H1 (cell line): ENCODE data around the gene OR2V2. TPM values are rescaled to one million over a fixed set of nuclear protein-coding genes. Genes with fewer than 3 reads are reported as not detected.

Experiments used
- CTCF ChIA-PET: fragments of 300-600 bp; sonication (Branson Sonifier 250); formaldehyde crosslinking; loops from one replicate; lab custom pipeline; 2021; ENCODE audit not compliant: partially characterized antibody; lab: Charles Lee
- POLR2A ChIA-PET: fragments of 300-600 bp; sonication (Branson Sonifier 250); formaldehyde crosslinking; loops from one replicate; lab custom pipeline; 2021; ENCODE audit warnings: inconsistent platforms; ENCODE audit not compliant: partially characterized antibody; lab: Charles Lee
- DNase-seq, 2 experiments: peaks; one replicate each; pipeline versions ENCODE4 v3.0.0 to v3.0.0-alpha.2; 2010 to 2022; ENCODE audit warnings: low spot score in 2 of 2, low read depth in 1 of 2, mixed read lengths in 1 of 2
- FAIRE-seq: peaks from 2 replicates; lab custom pipeline; 2011; peaks lifted over from hg19 to GRCh38; lab: Jason Lieb, UNC
- H2AFZ ChIP-seq: 2 replicates; pipeline ENCODE4 v1.8.1; 2012; ENCODE audit warnings: low read length, inconsistent platforms
- H2AK5ac ChIP-seq: 2 replicates; pipeline ENCODE4 v1.6.1; 2013; ENCODE audit warnings: low read depth, low read length
- H2BK120ac ChIP-seq: replicated peaks from 2 replicates; pipeline ENCODE3; 2013; ENCODE audit warnings: low read depth, low read length, inconsistent platforms
- H2BK12ac ChIP-seq: 2 replicates; pipeline ENCODE4 v1.6.1; 2013; ENCODE audit warnings: low read depth, low read length
- H2BK15ac ChIP-seq: 2 replicates; pipeline ENCODE4 v1.6.1; 2013; ENCODE audit warnings: low read length
- H2BK20ac ChIP-seq: 2 replicates; pipeline ENCODE4 v1.6.1; 2013; ENCODE audit warnings: low read length
- H2BK5ac ChIP-seq: 2 replicates; pipeline ENCODE4 v1.6.1; 2013; ENCODE audit warnings: low read depth, low read length
- H3K14ac ChIP-seq: 2 replicates; pipeline ENCODE4 v1.6.1; 2013; ENCODE audit warnings: inconsistent platforms; ENCODE audit not compliant: insufficient read length
- H3K18ac ChIP-seq: 2 replicates; pipeline ENCODE4 v1.6.1; 2013; ENCODE audit warnings: low read length; ENCODE audit errors: extremely low read depth
- H3K23ac ChIP-seq: 2 replicates; pipeline ENCODE4 v1.6.1; 2013; ENCODE audit warnings: inconsistent platforms; ENCODE audit not compliant: insufficient read length
- H3K23me2 ChIP-seq: 2 replicates; pipeline ENCODE4 v1.6.1; 2013; ENCODE audit warnings: low read depth, low read length
- H3K27ac ChIP-seq: 2 replicates; pipeline ENCODE4 v1.6.1; 2011; ENCODE audit warnings: low read depth, low read length, inconsistent platforms
- H3K27me3 ChIP-seq, 4 experiments: replicated peaks in 1 of 4; 1 replicate in 1 of 4; 2 replicates in 3 of 4; pipeline versions ENCODE4 v1.6.1 to v1.8.1; 2011 to 2013; ENCODE audit warnings: low read length in 3 of 4, mild to moderate bottlenecking in 3 of 4, inconsistent platforms in 2 of 4, mixed read lengths in 2 of 4, moderate library complexity in 1 of 4; ENCODE audit not compliant: control insufficient read depth in 3 of 4, insufficient read depth in 3 of 4; ENCODE audit errors: extremely low read depth in 1 of 4
- H3K36me3 ChIP-seq, 4 experiments: 2 replicates each; pipeline versions ENCODE4 v1.6.1 to v1.8.1; 2011 to 2013; ENCODE audit warnings: mild to moderate bottlenecking in 4 of 4, low read length in 3 of 4, moderate library complexity in 2 of 4, control low read depth in 1 of 4, inconsistent platforms in 1 of 4; ENCODE audit not compliant: insufficient read depth in 4 of 4, control insufficient read depth in 2 of 4
- H3K4ac ChIP-seq: replicated peaks from 2 replicates; pipeline ENCODE3; 2013; ENCODE audit warnings: low read length, low read depth, mixed read lengths, inconsistent platforms; ENCODE audit not compliant: insufficient read length
- H3K4me1 ChIP-seq, 4 experiments: replicated peaks in 1 of 4; 1 replicate in 1 of 4; 2 replicates in 3 of 4; pipeline versions ENCODE4 v1.6.1 to v1.8.1; 2011 to 2013; ENCODE audit warnings: low read length in 3 of 4, inconsistent platforms in 2 of 4, mixed read lengths in 1 of 4; ENCODE audit not compliant: insufficient read depth in 4 of 4, control insufficient read depth in 3 of 4
- H3K4me2 ChIP-seq, 2 experiments: 2 replicates each; pipeline versions ENCODE4 v1.6.1 to v1.8.1; 2011 to 2013; ENCODE audit warnings: low read depth in 2 of 2, low read length in 2 of 2, control low read depth in 1 of 2, inconsistent platforms in 1 of 2, mild to moderate bottlenecking in 1 of 2; ENCODE audit not compliant: insufficient read depth in 1 of 2
- H3K4me3 ChIP-seq, 4 experiments: fragments of 200-600, 300-600 bp in 1 of 4; sonication (generic), shearing (Covaris generic), sonication (Bioruptor Twin) in 1 of 4; 2 replicates each; pipeline versions ENCODE4 v1.5.1 to v1.8.1; 2011 to 2016; ENCODE audit warnings: low read length in 4 of 4, low read depth in 3 of 4, control low read depth in 2 of 4, inconsistent platforms in 2 of 4, mild to moderate bottlenecking in 2 of 4, mixed read lengths in 1 of 4, moderate library complexity in 1 of 4; ENCODE audit not compliant: insufficient read depth in 2 of 4; ENCODE audit errors: extremely low read depth in 1 of 4
- H3K56ac ChIP-seq: replicated peaks from 2 replicates; pipeline ENCODE3; 2013; ENCODE audit warnings: low read depth, mild to moderate bottlenecking, mixed read lengths, low read length, inconsistent platforms; ENCODE audit not compliant: insufficient read length
- H3K79me1 ChIP-seq: 2 replicates; pipeline ENCODE4 v1.6.1; 2013; ENCODE audit warnings: low read depth, low read length, control low read depth
- H3K79me2 ChIP-seq, 2 experiments: 2 replicates each; pipeline versions ENCODE4 v1.6.1 to v1.8.1; 2012 to 2013; ENCODE audit warnings: low read length in 2 of 2, mild to moderate bottlenecking in 2 of 2, inconsistent platforms in 1 of 2; ENCODE audit not compliant: insufficient read depth in 2 of 2, control insufficient read depth in 1 of 2
- H3K9ac ChIP-seq, 4 experiments: replicated peaks in 1 of 4; 1 replicate in 1 of 4; 2 replicates in 3 of 4; pipeline versions ENCODE4 v1.6.1 to v1.8.1; 2011 to 2013; ENCODE audit warnings: low read depth in 3 of 4, low read length in 3 of 4, control low read depth in 2 of 4, mild to moderate bottlenecking in 2 of 4, moderate library complexity in 2 of 4, inconsistent platforms in 1 of 4; ENCODE audit errors: extremely low read depth in 1 of 4
- H3K9me3 ChIP-seq, 2 experiments: 2 replicates each; pipeline versions ENCODE4 v1.6.1 to v1.8.1; 2012 to 2013; ENCODE audit warnings: mild to moderate bottlenecking in 2 of 2, moderate library complexity in 2 of 2, control low read depth in 1 of 2, inconsistent platforms in 1 of 2, low read depth in 1 of 2, low read length in 1 of 2, mixed read lengths in 1 of 2; ENCODE audit not compliant: insufficient read depth in 2 of 2
- H4K20me1 ChIP-seq, 2 experiments: replicated peaks in 1 of 2; 2 replicates each; pipeline versions ENCODE3 to v1.8.1; 2011 to 2013; ENCODE audit warnings: inconsistent platforms in 2 of 2, low read length in 2 of 2, mild to moderate bottlenecking in 1 of 2; ENCODE audit not compliant: insufficient read depth in 2 of 2, control insufficient read depth in 1 of 2
- H4K5ac ChIP-seq: 2 replicates; pipeline ENCODE4 v1.6.1; 2013; ENCODE audit warnings: low read length, low read depth, mixed read lengths, inconsistent platforms; ENCODE audit not compliant: insufficient read length
- H4K8ac ChIP-seq: 2 replicates; pipeline ENCODE4 v1.8.0; 2013; ENCODE audit warnings: mild to moderate bottlenecking, moderate library complexity, low read length, inconsistent platforms; ENCODE audit not compliant: insufficient read depth; ENCODE audit errors: extremely low read depth
- H4K91ac ChIP-seq: replicated peaks from 2 replicates; pipeline ENCODE3; 2013; ENCODE audit warnings: low read length, mixed read lengths, inconsistent platforms; ENCODE audit not compliant: insufficient read length
- ATF2 ChIP-seq: IDR thresholded peaks from 2 replicates; pipeline ENCODE4 v1.6.1; 2012; ENCODE audit warnings: low read length, inconsistent platforms
- ATF3 ChIP-seq: IDR thresholded peaks from 2 replicates; pipeline ENCODE4 v1.6.1; 2011; ENCODE audit warnings: low read depth, mild to moderate bottlenecking, low read length; ENCODE audit not compliant: insufficient read depth
- CBX8 ChIP-seq: fragments of 300-800, 300-1000 bp; sonication (generic); IDR thresholded peaks from 2 replicates; pipeline ENCODE4 v1.7.1; 2016; ENCODE audit warnings: low read depth, low read length, borderline replicate concordance
- NRF1 ChIP-seq: IDR thresholded peaks from 2 replicates; pipeline ENCODE4 v1.6.1; 2011; ENCODE audit warnings: mild to moderate bottlenecking, low read depth, low read length, improper control_type of control experiment
- POLR2A ChIP-seq, 2 experiments: IDR thresholded peaks; 1 replicate in 1 of 2; 2 replicates in 1 of 2; pipeline ENCODE4 v1.6.1; 2011; ENCODE audit warnings: low read depth in 2 of 2, low read length in 2 of 2, mild to moderate bottlenecking in 2 of 2; ENCODE audit errors: control extremely low read depth in 1 of 2
- POLR2AphosphoS5 ChIP-seq: IDR thresholded peaks from 2 replicates; pipeline ENCODE4 v1.6.1; 2011; ENCODE audit warnings: low read depth, low read length
- POU5F1 ChIP-seq: IDR thresholded peaks from 2 replicates; pipeline ENCODE4 v1.6.1; 2011; ENCODE audit warnings: low read depth, mild to moderate bottlenecking, low read length, moderate library complexity
- SAP30 ChIP-seq: fragments of 300-600 bp; sonication (generic); IDR thresholded peaks from 2 replicates; pipeline ENCODE4 v1.7.1; 2012; ENCODE audit warnings: low read length, moderate library complexity, mild to moderate bottlenecking, inconsistent platforms; ENCODE audit not compliant: insufficient read depth, insufficient replicate concordance
- SRF ChIP-seq: IDR thresholded peaks from 2 replicates; pipeline ENCODE4 v1.6.1; 2011; ENCODE audit warnings: mild to moderate bottlenecking, low read depth, low read length, moderate library complexity
- TAF7 ChIP-seq: optimal IDR thresholded peaks from 2 replicates; pipeline ENCODE3; 2011; ENCODE audit warnings: low read depth, mild to moderate bottlenecking, inconsistent platforms, low read length, moderate library complexity, borderline replicate concordance
- ZNF274 ChIP-seq: IDR thresholded peaks from 2 replicates; pipeline ENCODE4 v1.7.0; 2012; ENCODE audit warnings: low read length, borderline replicate concordance; ENCODE audit errors: extremely low read depth
- WGBS, 2 experiments: shearing (Covaris generic) in 1 of 2; methylation state at CpG; one replicate each; pipeline versions ENCODE4 v1.1.6 to v1.1.7; 2013 to 2015; ENCODE audit warnings: low lambda C conversion rate in 2 of 2, mixed read lengths in 2 of 2, inconsistent platforms in 1 of 2, low coverage in 1 of 2, missing lambda C conversion rate in 1 of 2; ENCODE audit not compliant: insufficient replicate concordance in 2 of 2, insufficient coverage in 1 of 2, insufficient read length in 1 of 2; ENCODE audit errors: extremely low coverage in 1 of 2, missing lambda C conversion rate in 1 of 2; 5-methylcytosine and 5-hydroxymethylcytosine counted together
- polyA plus RNA-seq, 7 experiments: library from polyadenylated mRNA; depleted of rRNA in 3 of 7; stranded (reverse) in 5 of 7; unstranded in 2 of 7; fragments of >200 nt in 5 of 7; fragments of 200-250 nt in 2 of 7; gene quantifications; 1 replicate in 5 of 7; 2 replicates in 1 of 7; 4 replicates in 1 of 7; pipeline versions ENCODE4 v1.2.1 to v1.2.3, GENCODE V29; 2011 to 2013; ENCODE audit warnings: missing spikeins in 2 of 7, mixed read lengths in 2 of 7
- total RNA-seq: library from RNA; stranded (reverse); fragmentation: NEBNext Ultra II Directional; extraction: Animal tissue kit (Norgen Biotek cat#: 25700); gene quantifications from 2 replicates; pipeline ENCODE4 v1.2.1, GENCODE V29; 2021

OR2V2 gene
- total and polyA plus RNA-seq, 2 of the 8 experiments (the other 6 are each of a cell fraction or from before 2014, with no cell fraction given), result not detected

GRCh38 chr5:181149355-181149754, 2.0 kb downstream of the OR2V2 start:
- no peak overlapping the region for H3K4me2 ChIP-seq
- no peak for DNase-seq
- H2AK5ac ChIP-seq, result no peak overlapping the region
- H3K79me2 ChIP-seq, result no peaks in the 10 kb centered on the region
- H2BK20ac ChIP-seq, result no peak overlapping the region
- peaks cover 0 to 5% of the 10 kb centered on the region in 2 experiments; a peak in 1 of 4 replicates for H3K9me3 ChIP-seq
- H3K14ac ChIP-seq, result no peak overlapping the region
- H3K9ac ChIP-seq, result no peak overlapping the region
- no peak overlapping the region for H2BK15ac ChIP-seq
- H3K23me2 ChIP-seq, result no peaks in the 10 kb centered on the region
- POLR2A ChIA-PET, result interaction anchor here (1.1 to 1.2 kb wide), 2 partner anchors 16 to 47 kb away, joined by 3 read pairs; no protein-coding TSS in a partner anchor
- no peak overlapping the region for H3K4me3 ChIP-seq
- no peak overlapping the region for H2BK5ac ChIP-seq
- no peaks in the 10 kb centered on the region for H4K20me1 ChIP-seq
- no peak overlapping the region for H3K4ac ChIP-seq
- H3K4me1 ChIP-seq, result peaks cover 3 to 6% (median 3%) of the 10 kb centered on the region in 4 experiments; a peak in 6 of 7 replicates
- no peak overlapping the region for H3K18ac ChIP-seq
- H4K5ac ChIP-seq, result no peak overlapping the region
- no peak overlapping the region for H2BK120ac ChIP-seq
- no peak overlapping the region for H3K27ac ChIP-seq
- no peak overlapping the region for H4K8ac ChIP-seq
- H3K36me3 ChIP-seq, result no peaks in the 10 kb centered on the region
- H2BK12ac ChIP-seq, result peak overlapping the region; percentile 27; the same call in 1 of the 2 replicates
- H3K23ac ChIP-seq, result no peak overlapping the region
- H3K27me3 ChIP-seq, result no peaks in the 10 kb centered on the region
- 96% methylated on average over 6 of the region's 6 CpGs; no CpG with 5 or more reads in 1 of the 2 experiments for WGBS, 2 experiments
- no peak for FAIRE-seq
- no peak overlapping the region for H4K91ac ChIP-seq
- no peaks in the 10 kb centered on the region for H3K79me1 ChIP-seq
- no peak overlapping the region for H3K56ac ChIP-seq
- CTCF ChIA-PET, result interaction anchor here (2.0 kb wide), 1 partner anchor 9 kb away, joined by 6 read pairs; no protein-coding TSS in a partner anchor
- no peak overlapping the region for H2AFZ ChIP-seq
- TF ChIP-seq NRF1 (no peak), ATF2 (no peak), POLR2A (IDR thresholded peaks at IDR 0.05; ENCODE audit: control extremely low read depth in 1 of 2, low read depth in 2 of 2, low read length in 2 of 2) (no peak), POLR2AphosphoS5 (no peak), ATF3 (no peak), SRF (no peak), SAP30 (no peak), TAF7 (no peak), CBX8 (no peak), POU5F1 (no peak), ZNF274 (no peak)
